Hepatocyte (in vitro differentiated cells): ENCODE measurements around the gene POU2AF1. TPM values are rescaled to one million over a fixed set of nuclear protein-coding genes. Genes with fewer than 3 reads are reported as not detected.
A peak's percentile ranks its signal among the peaks of the same experiment; 100 is the strongest.
"Not testable (repeated sequence)": the region's sequence is repeated elsewhere in the genome, so short reads cannot be mapped to it uniquely, and the experiment has no call there.

Source experiments
- DNase-seq: peaks from one replicate; pipeline ENCODE4 v3.0.0-alpha.2; 2016; ENCODE audit warnings: low spot score
- H2AFZ ChIP-seq: fragments of 200-600 bp; sonication (generic); 2 replicates; pipeline ENCODE4 v1.6.0; 2016; ENCODE audit warnings: antibody characterized with exemption, mild to moderate bottlenecking
- H3K27ac ChIP-seq: fragments of 200-600 bp; sonication (generic); 2 replicates; pipeline ENCODE4 v1.5.1; 2016; ENCODE audit warnings: mild to moderate bottlenecking
- H3K27me3 ChIP-seq: fragments of 200-600 bp; sonication (generic); 2 replicates; pipeline ENCODE4 v1.6.1; 2016
- H3K36me3 ChIP-seq: fragments of 200-600 bp; sonication (generic); replicated peaks from 2 replicates; pipeline ENCODE4 v1.5.1; 2016; ENCODE audit warnings: low read depth; ENCODE audit not compliant: insufficient read depth
- H3K4me1 ChIP-seq: fragments of 200-600 bp; sonication (generic); 2 replicates; pipeline ENCODE4 v1.5.1; 2016; ENCODE audit warnings: mild to moderate bottlenecking, moderate library complexity; ENCODE audit not compliant: insufficient read depth
- H3K4me2 ChIP-seq: fragments of 200-600 bp; sonication (generic); 2 replicates; pipeline ENCODE4 v1.6.0; 2016
- H3K4me3 ChIP-seq: fragments of 200-600 bp; sonication (generic); 2 replicates; pipeline ENCODE4 v1.5.1; 2016; ENCODE audit warnings: mild to moderate bottlenecking
- H3K79me2 ChIP-seq: fragments of 200-600 bp; sonication (generic); 2 replicates; pipeline ENCODE4 v1.6.0; 2017; ENCODE audit warnings: mild to moderate bottlenecking
- H3K9me2 ChIP-seq: fragments of 200-600 bp; sonication (generic); replicated peaks from 2 replicates; pipeline ENCODE4 v1.6.0; 2017; ENCODE audit warnings: mild to moderate bottlenecking; ENCODE audit not compliant: insufficient read depth
- H3K9me3 ChIP-seq: fragments of 200-600 bp; sonication (generic); 2 replicates; pipeline ENCODE4 v1.5.1; 2016; ENCODE audit warnings: low read depth, mild to moderate bottlenecking
- H4K20me1 ChIP-seq: fragments of 200-600 bp; sonication (generic); 2 replicates; pipeline ENCODE4 v1.6.0; 2016; ENCODE audit warnings: mild to moderate bottlenecking; ENCODE audit not compliant: insufficient read depth, poor library complexity, severe bottlenecking
- EZH2 ChIP-seq: fragments of 200-600 bp; sonication (generic); IDR thresholded peaks from 2 replicates; pipeline ENCODE4 v1.6.1; 2016; ENCODE audit warnings: antibody characterized with exemption, mild to moderate bottlenecking, borderline replicate concordance
- EZH2phosphoT487 ChIP-seq: fragments of 200-600 bp; sonication (generic); IDR thresholded peaks from one replicate; pipeline ENCODE4 v1.6.1; 2018; ENCODE audit warnings: antibody characterized with exemption, mild to moderate bottlenecking, low read depth, moderate library complexity; ENCODE audit not compliant: unreplicated experiment, severe bottlenecking
- WGBS: methylation state at CpG from one replicate; pipeline ENCODE4 v1.1.6; 2016; ENCODE audit warnings: low lambda C conversion rate; ENCODE audit errors: missing lambda C conversion rate; 5-methylcytosine and 5-hydroxymethylcytosine counted together
- polyA plus RNA-seq: library from polyadenylated mRNA; unstranded; fragments of >200 nt; fragmentation: Nextera tagmentation; extraction: Ambion mirVana; gene quantifications from 2 replicates; pipeline ENCODE4 v1.2.1, GENCODE V29; 2016
- total RNA-seq: library from RNA; depleted of rRNA; stranded (reverse); fragments of >200 nt; gene quantifications from 2 replicates; pipeline ENCODE4 v1.2.3, GENCODE V29; 2014
- TF ChIP-seq, protein P1 (sequence below): fragments of 200-600 bp; sonication (generic); IDR thresholded peaks from 2 replicates; pipeline ENCODE4 v1.5.1; 2016; ENCODE audit warnings: antibody characterized with exemption, mild to moderate bottlenecking; ENCODE audit not compliant: poor library complexity

The POU2AF1 gene
- total and polyA plus RNA-seq, 2 experiments from 2014 or later, result 0.06 to 0.23 TPM

GRCh38 chr11:111320728-111321568 is 58.1 kb downstream of the POU2AF1 start:
- peak; percentile 26 for DNase-seq
- WGBS, result 79% methylated on average over 5 of the region's 5 CpGs
- no peaks in the 10 kb centered on the region for H3K9me3 ChIP-seq
- H3K27me3 ChIP-seq, result no peaks in the 10 kb centered on the region
- peak overlapping the region; percentile 28 for H3K27ac ChIP-seq
- no peak overlapping the region for H2AFZ ChIP-seq
- H3K36me3 ChIP-seq, result no peaks in the 10 kb centered on the region
- TF ChIP-seq EZH2 (no peak), EZH2phosphoT487 (no peak)
- TF ChIP-seq, protein P1, sequence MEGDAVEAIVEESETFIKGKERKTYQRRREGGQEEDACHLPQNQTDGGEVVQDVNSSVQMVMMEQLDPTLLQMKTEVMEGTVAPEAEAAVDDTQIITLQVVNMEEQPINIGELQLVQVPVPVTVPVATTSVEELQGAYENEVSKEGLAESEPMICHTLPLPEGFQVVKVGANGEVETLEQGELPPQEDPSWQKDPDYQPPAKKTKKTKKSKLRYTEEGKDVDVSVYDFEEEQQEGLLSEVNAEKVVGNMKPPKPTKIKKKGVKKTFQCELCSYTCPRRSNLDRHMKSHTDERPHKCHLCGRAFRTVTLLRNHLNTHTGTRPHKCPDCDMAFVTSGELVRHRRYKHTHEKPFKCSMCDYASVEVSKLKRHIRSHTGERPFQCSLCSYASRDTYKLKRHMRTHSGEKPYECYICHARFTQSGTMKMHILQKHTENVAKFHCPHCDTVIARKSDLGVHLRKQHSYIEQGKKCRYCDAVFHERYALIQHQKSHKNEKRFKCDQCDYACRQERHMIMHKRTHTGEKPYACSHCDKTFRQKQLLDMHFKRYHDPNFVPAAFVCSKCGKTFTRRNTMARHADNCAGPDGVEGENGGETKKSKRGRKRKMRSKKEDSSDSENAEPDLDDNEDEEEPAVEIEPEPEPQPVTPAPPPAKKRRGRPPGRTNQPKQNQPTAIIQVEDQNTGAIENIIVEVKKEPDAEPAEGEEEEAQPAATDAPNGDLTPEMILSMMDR, result no peak
- H4K20me1 ChIP-seq, result no peaks in the 10 kb centered on the region
- no peak overlapping the region for H3K4me2 ChIP-seq
- no peaks in the 10 kb centered on the region for H3K9me2 ChIP-seq
- H3K79me2 ChIP-seq, result no peaks in the 10 kb centered on the region
- no peak overlapping the region for H3K4me3 ChIP-seq
- H3K4me1 ChIP-seq, result peaks cover 19% of the 10 kb centered on the region

DNA sequence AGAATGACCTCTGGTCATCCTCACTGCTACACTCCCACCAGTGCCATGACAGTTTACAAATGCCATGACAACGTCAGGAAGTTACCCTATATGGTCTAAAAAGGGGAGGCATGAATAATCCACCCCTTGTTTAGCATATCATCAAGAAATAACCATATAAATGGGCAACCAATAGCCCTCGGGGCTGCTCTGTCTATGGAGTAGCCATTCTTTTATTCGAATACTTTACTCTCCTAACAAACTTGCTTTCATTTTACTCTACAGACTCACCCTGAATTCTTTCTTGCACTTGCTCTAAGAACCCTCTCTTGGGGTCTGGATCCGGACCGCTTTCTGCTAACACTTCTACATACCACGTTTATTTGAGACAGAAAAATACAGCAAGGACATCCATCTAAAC is 58.9 kb downstream of the POU2AF1 start:
- not testable (repeated sequence) for H2AFZ ChIP-seq, H3K36me3 ChIP-seq, H3K9me2 ChIP-seq, H4K20me1 ChIP-seq, H3K27me3 ChIP-seq, H3K79me2 ChIP-seq, H3K4me2 ChIP-seq, DNase-seq, H3K4me3 ChIP-seq, H3K9me3 ChIP-seq
- peaks cover 19% of the 10 kb centered on the region for H3K4me1 ChIP-seq
- WGBS, result 87% methylated on average over 6 of the region's 6 CpGs
- peak overlapping the region; percentile 28 for H3K27ac ChIP-seq

GRCh38 chr11:111319296-111319695 is 59.8 kb downstream of the POU2AF1 start:
- Histone ChIP-seq H3K27me3 (no peaks in the 10 kb centered on the region), H3K79me2 (no peaks in the 10 kb centered on the region), H3K9me3 (no peaks in the 10 kb centered on the region), H3K36me3 (no peaks in the 10 kb centered on the region), H3K4me1 (peaks cover 14% of the 10 kb centered on the region), H2AFZ (no peak overlapping the region), H3K9me2 (no peaks in the 10 kb centered on the region), H4K20me1 (no peaks in the 10 kb centered on the region), H3K27ac (no peak overlapping the region), H3K4me2 (no peak overlapping the region), H3K4me3 (no peak overlapping the region)
- WGBS, result 85% methylated on average over 6 of the region's 6 CpGs
- TF ChIP-seq EZH2, result no peak
- TF ChIP-seq, protein P1, result no peak
- no peak for TF ChIP-seq EZH2phosphoT487
- peak; percentile 1 for DNase-seq

GRCh38 chr11:111312076-111312475 is 67.0 kb downstream of the POU2AF1 start:
- no peak overlapping the region for H3K27ac ChIP-seq
- no peak overlapping the region for H3K4me2 ChIP-seq
- TF ChIP-seq, protein P1, result no peak
- TF ChIP-seq EZH2phosphoT487 (no peak), EZH2 (no peak)
- no peaks in the 10 kb centered on the region for H3K36me3 ChIP-seq
- no peak for DNase-seq
- no peaks in the 10 kb centered on the region for H3K79me2 ChIP-seq
- no peaks in the 10 kb centered on the region for H3K9me3 ChIP-seq
- no peaks in the 10 kb centered on the region for H4K20me1 ChIP-seq
- peaks cover 5% of the 10 kb centered on the region for H3K4me1 ChIP-seq
- no peak overlapping the region for H3K4me3 ChIP-seq
- WGBS, result 62% methylated on average over 1 of the region's 1 CpG
- H2AFZ ChIP-seq, result no peak overlapping the region
- no peaks in the 10 kb centered on the region for H3K9me2 ChIP-seq
- H3K27me3 ChIP-seq, result no peaks in the 10 kb centered on the region
